ENCODE measurements around the gene RAPGEF1.
"Not testable (repeated sequence)": the region's sequence is repeated elsewhere in the genome, so short reads cannot be mapped to it uniquely, and the experiment has no call there.

The RAPGEF1 gene

DNA sequence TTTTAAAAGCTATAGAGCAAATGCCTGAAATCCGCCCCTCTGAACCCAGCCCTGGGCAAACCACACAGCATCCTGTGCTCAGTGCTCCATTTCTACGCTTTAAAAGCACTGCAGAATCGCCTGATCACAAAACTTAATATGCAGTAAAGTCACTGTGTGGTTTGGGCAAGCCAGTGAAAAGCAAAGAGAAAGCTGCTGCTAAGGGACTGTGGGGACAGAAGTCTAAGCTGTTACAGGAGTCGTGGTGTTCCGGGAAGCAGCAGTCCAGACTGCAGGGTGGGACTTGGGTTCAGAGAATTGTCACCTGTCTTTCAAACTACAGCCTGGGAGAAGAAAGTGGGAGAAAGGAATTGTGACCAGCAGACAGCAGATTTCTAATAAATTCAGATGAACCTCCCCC lies 8.2 kb downstream of the RAPGEF1 start:
- DNase-seq (ENCODE audit: low read depth, low spot score), result no peak

DNA sequence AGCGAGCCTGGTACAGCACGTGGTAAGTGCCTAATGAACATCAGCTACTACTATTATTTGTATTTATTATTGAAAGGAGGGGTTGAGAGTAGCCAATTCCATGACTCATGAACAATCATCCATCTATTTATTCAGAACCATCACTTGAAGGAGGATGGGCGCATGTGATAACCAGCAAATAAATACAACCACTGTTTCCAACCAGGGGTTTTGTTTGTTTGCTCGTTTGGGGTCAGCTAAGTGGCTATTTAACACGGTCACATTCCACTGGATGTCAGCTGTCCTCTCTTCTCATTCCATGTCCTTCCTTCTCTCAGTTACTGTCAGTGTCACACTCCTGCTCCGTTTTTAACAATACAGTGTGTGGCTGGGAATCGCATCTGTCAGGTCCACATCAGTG lies 8.6 kb downstream of the RAPGEF1 start:
- no peak for DNase-seq (ENCODE audit: low read depth, low spot score)

GRCh38 chr9:131728961-131729360 lies 10.9 kb downstream of the RAPGEF1 start:
- DNase-seq (ENCODE audit: low read depth, low spot score), result peak; percentile 26

DNA sequence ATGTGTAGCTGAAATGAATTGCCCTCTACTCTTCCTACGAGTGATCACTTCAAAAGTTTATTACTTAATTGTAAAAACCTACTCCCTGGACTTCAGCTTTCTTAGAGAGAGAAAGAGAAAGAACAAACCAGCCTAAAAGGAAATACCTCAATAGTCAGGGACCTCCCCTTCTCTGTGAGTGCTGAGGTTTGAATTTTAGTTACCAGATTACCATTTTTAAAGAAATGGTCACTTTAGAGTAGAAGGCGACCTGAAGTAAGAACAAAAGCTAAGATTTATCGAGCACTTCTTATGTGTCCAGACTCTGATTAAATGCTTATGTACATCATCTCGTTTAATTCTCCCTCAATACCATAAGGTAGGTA lies 11.3 kb downstream of the RAPGEF1 start:
- DNase-seq (ENCODE audit: low read depth, low spot score), result no peak

- DNase-seq (ENCODE audit: low read depth, low spot score), result no peak
These were observed 11.9 kb downstream of the RAPGEF1 start for GRCh38 chr9:131727795-131728545.

- no peak for DNase-seq (ENCODE audit: low read depth, low spot score)
These were observed 12.6 kb downstream of the RAPGEF1 start for GRCh38 chr9:131727184-131727759.

DNA sequence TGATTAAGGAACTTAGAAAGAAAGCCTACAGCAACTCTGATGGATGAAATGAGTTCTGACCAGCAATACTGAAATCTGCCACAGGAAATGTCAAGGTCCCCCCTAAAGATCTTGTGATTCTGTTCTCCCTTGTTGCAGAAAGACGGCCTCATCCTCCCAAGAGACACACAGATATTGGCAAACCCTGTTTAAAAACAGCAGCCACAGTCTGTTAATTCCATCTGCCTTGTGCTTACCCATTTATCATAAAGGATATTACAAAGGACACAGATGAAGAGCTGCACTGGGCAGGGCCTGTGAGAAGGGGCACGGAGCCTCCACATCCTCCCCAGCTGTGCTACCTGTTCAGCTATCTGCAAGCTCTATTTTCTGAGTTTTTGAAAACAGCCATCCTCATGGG lies 15.2 kb downstream of the RAPGEF1 start:
- no peak for DNase-seq (ENCODE audit: low read depth, low spot score)

DNA sequence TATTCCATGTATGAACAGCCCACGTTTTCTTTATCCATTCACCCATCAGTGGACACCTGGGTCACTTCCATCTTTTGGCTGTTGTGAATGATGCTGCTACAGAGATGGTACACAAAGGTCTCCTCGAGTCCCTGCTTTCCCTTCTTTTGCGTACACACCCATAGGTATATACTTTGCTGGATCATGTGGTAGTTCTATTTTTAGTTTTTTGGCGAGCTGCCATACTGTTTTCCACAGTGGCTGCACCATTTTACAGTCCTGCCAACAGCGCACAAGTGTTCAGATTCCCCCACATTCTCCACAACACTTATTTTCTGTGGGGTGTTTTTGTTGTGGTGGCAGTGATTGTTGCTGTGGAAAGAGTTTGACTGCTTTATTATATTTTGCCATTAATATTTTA lies 16.2 kb downstream of the RAPGEF1 start:
- DNase-seq (ENCODE audit: low read depth, low spot score), result no peak

DNA sequence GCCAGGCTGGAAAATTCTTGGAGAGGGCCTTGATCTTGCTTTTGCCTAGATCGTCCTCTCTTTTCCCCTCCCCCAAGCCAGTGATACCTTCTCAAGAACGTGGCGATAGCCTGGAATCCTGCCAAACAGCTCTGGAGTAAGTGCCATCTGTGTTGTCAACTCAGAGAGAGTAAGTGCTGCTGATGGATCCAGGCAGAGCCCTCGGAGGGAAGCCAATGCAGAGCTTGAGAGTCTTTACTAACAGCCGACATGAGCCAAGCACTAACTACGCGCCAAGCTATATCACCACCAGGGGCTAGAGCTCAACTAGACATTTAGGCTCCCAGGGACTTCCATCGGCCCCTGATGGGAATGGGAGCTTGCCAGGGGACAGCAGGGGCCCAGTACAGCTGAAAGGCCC lies 17.6 kb downstream of the RAPGEF1 start:
- peak; percentile 30 for DNase-seq (ENCODE audit: low read depth, low spot score)

DNA sequence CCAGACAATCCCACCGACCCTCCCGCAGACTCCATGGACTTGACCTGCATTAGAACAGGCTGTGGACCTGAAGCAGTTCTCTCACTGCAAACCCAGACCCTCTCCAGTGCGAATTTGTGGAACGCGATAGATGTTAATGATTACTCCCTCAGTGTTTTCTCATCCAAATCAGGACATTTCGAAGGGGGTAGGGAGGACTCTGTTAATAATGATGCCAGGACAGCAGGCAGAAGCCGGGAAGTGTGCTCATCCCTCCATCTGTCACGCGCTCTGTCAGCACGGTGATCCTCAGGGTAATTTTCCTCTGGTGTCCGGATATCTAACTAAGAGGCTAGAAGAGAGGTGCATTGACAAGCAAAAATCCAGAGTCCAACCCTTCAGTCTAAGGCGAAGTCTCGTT lies 18.8 kb downstream of the RAPGEF1 start:
- no peak for DNase-seq (ENCODE audit: low read depth, low spot score)

DNA sequence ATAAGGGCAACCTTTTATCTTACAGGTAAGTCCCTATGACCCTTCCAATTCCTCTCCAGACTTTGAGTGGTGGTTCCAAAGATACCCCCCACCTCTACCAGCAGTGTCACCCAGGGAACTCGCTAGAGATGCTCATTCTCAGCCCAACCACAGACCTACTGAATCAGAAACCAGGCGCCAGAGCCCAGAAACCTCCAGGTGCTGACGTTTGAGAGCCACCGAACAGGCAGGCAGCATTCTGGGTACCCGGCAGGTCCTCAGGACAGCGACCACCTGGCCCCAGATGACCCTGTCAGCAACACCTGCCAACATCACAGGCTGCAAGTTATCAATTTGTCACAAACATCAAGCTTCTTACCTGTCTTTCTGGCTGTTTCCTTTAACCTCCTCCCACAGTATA lies 19.5 kb downstream of the RAPGEF1 start:
- DNase-seq (ENCODE audit: low read depth, low spot score), result no peak

GRCh38 chr9:131719262-131719908 lies 20.5 kb downstream of the RAPGEF1 start:
- DNase-seq (ENCODE audit: low read depth, low spot score), result no peak

DNA sequence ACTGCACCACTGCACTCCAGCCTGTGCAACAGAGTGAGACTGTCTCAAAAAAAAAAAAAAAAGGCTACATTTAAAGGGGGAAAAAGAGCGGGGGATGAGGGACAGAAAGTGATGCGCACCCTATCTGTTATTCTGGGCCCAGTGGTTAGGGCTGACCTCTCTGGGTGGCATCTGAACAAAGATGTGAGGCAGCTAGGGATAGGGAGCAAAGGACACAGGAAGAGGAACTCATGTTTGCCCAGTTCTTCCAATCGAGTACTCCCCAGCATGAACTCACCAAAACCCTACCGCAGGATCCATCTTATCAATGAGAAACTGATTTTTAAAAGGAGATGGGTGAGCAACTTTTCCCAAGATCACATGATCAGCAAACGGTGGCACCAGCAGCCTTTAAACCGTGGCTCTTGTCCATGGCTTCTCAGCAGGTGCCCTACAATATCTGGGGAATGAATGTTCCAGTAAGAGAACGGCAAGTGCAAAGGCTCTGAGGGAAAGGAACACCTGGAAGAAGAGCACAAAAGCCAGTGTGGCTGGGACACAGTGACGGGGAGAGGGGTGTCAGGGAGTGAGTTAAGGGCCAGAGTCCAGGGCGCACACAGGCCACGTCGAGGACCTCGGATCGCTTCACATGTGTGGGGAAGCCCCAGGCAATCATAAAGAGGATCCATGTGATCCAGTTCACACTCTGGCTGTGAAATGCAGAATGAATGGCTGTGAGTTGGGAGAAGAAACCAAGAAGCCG lies 22.0 kb downstream of the RAPGEF1 start:
- DNase-seq (ENCODE audit: low read depth, low spot score), result no peak

DNA sequence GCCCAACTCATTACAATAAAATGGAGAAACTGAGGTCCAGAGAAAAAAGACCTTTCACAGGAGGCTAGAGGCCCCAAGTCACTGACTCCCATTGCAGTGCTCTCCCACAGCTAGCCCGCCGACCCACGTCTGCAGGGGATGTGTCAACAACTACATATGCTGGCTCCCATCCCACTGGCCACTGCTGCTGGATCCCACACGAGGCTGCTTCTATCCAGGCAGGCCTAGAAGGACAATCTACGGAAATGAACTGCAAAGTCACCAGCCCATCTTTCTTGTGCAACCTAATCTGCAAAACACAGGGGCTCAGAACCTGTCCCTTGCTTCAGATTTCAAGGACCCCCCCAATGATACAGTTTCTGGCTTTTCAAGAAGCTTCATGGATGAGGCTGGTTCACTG lies 24.0 kb downstream of the RAPGEF1 start:
- DNase-seq (ENCODE audit: low read depth, low spot score), result no peak

DNA sequence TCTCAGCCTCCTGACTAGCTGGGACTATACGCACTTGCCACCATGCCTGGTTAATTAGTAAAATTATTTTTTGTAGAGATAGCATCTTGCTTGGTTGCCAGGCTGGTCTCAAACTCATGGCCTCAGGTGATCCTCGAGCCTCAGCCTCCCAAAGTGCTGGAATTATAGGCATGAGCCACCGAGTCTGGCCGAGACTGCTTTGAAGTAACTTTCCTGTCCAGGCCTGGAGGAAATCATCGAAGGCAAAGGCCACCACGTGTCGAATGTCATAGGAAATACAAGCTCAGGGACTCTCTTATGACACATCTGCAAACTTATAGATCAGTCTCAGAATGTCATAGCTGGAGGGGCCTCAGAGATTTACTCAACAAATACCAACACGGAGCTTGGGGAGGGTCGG lies 25.1 kb downstream of the RAPGEF1 start:
- DNase-seq (ENCODE audit: low read depth, low spot score), result no peak

GRCh38 chr9:131714161-131714646 lies 25.7 kb downstream of the RAPGEF1 start:
- no peak for DNase-seq (ENCODE audit: low read depth, low spot score)

DNA sequence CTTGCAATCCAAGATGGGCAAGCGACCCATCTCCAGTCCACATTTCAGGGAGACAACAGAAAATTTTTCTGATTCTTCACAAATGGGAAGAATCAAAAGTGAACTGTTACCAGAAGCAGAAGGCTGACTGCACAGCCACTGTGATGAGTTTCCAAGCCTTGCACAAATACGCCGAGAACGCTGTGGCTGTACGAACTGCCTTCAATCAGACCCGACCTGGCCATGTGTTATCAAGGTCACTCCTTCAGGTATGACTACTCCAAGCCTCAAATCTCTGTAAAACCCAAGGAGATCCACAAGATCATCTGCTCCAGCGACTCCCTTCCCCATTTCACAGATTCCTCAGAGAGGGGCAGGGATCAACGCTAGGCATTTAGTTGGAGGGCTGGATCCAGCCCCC lies 26.9 kb downstream of the RAPGEF1 start:
- DNase-seq (ENCODE audit: low read depth, low spot score), result no peak

DNA sequence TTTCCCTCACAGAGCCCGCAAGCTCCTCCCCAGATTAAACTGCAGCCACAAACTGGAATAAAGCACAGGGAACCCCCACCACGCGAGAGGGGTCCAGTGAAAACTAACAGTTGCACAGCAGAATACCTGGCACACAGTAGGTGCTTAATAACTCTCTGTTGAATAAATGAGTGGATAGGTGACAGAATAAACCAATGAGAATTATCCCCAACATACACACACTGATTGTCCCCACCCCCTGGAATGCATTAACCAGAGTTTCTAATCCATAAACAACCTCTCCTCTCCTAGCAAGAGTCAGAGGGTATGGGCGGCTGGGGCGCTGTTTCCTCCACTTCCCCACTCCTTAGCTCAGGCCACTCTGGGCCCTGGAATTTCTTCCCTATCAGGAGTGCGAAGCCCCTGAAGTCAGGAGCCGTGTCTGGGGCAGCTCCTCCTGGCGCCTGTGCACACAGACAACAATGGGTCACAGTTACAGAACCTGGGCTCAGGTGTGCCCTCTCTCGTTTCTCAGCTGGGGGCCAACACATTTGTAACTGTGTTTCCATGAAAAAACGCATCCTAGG lies 27.6 kb downstream of the RAPGEF1 start:
- DNase-seq (ENCODE audit: low read depth, low spot score), result peak; percentile 33

DNA sequence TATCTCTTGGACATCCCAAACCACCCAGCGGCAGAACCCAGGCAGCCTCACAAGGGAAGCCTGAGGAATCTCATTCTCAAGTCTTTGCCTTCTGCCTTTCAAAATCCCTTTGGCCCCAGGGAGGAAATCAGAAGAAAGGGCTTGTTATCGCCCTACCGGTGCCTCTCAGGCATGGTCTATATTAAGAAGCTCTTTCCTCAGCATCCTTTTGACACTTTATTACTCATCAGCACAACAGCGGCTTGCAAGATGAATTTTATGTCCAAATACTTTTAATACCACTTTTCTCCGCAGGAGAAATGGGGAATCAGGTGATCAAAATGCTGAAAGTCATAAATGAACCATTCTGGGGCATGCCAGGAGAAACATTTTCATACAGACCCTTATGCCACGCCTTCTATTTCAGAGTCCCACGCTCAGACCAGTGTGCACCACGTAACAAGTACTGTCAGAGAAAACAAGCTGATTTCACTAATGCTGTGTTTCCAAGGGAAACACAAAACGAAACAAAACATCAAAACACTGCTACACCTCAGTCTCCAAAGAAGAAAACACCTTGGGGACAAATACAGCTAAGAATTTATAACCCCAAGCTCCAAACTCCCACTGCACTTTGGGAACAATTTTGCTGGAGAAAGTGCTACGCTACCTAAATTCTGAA lies 30.0 kb downstream of the RAPGEF1 start:
- DNase-seq (ENCODE audit: low read depth, low spot score), result peak; percentile 77

- DNase-seq (ENCODE audit: low read depth, low spot score), result not testable (repeated sequence)
These were observed 30.7 kb downstream of the RAPGEF1 start for GRCh38 chr9:131709010-131709770.

All from ELF-1 (cell line).